Measurements from ENCODE around the gene LRP1B.

- no peak for TF ChIP-seq CTCF (IDR thresholded peaks at IDR 0.05; ENCODE audit: low read depth, low read length, missing input control)
- no peak for TF ChIP-seq MAX (IDR thresholded peaks at IDR 0.05)
- no peak for TF ChIP-seq TAF1 (conservative IDR thresholded peaks at IDR 0.05)
- no peak for TF ChIP-seq JUND (IDR thresholded peaks at IDR 0.05)
- TF ChIP-seq EGR1 (IDR thresholded peaks at IDR 0.05; ENCODE audit: low read depth in 2 of 2), result no peak
- TF ChIP-seq, protein P1, sequence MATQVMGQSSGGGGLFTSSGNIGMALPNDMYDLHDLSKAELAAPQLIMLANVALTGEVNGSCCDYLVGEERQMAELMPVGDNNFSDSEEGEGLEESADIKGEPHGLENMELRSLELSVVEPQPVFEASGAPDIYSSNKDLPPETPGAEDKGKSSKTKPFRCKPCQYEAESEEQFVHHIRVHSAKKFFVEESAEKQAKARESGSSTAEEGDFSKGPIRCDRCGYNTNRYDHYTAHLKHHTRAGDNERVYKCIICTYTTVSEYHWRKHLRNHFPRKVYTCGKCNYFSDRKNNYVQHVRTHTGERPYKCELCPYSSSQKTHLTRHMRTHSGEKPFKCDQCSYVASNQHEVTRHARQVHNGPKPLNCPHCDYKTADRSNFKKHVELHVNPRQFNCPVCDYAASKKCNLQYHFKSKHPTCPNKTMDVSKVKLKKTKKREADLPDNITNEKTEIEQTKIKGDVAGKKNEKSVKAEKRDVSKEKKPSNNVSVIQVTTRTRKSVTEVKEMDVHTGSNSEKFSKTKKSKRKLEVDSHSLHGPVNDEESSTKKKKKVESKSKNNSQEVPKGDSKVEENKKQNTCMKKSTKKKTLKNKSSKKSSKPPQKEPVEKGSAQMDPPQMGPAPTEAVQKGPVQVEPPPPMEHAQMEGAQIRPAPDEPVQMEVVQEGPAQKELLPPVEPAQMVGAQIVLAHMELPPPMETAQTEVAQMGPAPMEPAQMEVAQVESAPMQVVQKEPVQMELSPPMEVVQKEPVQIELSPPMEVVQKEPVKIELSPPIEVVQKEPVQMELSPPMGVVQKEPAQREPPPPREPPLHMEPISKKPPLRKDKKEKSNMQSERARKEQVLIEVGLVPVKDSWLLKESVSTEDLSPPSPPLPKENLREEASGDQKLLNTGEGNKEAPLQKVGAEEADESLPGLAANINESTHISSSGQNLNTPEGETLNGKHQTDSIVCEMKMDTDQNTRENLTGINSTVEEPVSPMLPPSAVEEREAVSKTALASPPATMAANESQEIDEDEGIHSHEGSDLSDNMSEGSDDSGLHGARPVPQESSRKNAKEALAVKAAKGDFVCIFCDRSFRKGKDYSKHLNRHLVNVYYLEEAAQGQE (IDR thresholded peaks at IDR 0.05), result no peak
- TF ChIP-seq YY1 (IDR thresholded peaks at IDR 0.05), result no peak
- no peak for TF ChIP-seq SP1 (IDR thresholded peaks at IDR 0.05)
- TF ChIP-seq FOXA1 (IDR thresholded peaks at IDR 0.05), result no peak
Observed at GRCh38 chr2:141331127-141331526, 799.7 kb downstream of the LRP1B start.
